ENCODE measurements around the gene MCFD2.

Gene MCFD2

DNA sequence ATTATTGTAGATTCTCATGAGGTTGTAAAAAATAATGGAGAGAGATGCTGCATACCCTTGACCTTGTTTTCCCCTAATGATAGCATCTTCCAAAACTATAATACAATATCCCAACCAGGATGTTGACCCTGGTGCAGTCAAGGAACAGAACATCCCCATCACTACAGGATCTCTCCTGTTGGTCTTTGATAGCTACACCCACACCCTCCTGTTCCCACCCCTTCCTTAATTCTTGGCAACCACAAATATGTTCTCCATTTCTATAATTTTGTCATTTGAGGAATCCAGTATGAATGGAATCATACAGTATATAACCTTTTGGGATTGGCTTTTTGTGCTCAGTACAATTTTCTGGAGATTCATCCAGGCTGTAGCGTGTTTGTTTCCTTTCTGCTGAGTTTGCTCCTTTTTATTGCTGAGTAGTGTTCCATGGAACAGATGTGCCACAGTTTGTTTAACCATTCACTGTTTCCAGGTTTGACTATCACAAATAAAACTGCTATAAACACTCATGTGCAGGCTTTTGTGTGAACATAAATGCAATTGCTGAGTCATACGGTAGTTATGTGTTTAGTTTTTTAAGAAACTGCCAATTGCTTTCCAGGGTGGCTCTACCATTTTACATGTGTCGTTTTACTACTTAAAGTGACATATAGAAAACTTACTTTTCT is 22.2 kb downstream of the MCFD2 start:
- TF ChIP-seq TAF1 (IDR thresholded peaks at IDR 0.05; ENCODE audit: borderline replicate concordance, low read depth, low read length), result no peak
- TF ChIP-seq POLR2AphosphoS5 (IDR thresholded peaks at IDR 0.05; ENCODE audit: low read depth, low read length), result no peak
- no peak for TF ChIP-seq POLR2A (IDR thresholded peaks at IDR 0.05; ENCODE audit: low read depth, low read length)
- DNase-seq (ENCODE audit: insufficient read length), result no peak
- FAIRE-seq, result no peak

DNA sequence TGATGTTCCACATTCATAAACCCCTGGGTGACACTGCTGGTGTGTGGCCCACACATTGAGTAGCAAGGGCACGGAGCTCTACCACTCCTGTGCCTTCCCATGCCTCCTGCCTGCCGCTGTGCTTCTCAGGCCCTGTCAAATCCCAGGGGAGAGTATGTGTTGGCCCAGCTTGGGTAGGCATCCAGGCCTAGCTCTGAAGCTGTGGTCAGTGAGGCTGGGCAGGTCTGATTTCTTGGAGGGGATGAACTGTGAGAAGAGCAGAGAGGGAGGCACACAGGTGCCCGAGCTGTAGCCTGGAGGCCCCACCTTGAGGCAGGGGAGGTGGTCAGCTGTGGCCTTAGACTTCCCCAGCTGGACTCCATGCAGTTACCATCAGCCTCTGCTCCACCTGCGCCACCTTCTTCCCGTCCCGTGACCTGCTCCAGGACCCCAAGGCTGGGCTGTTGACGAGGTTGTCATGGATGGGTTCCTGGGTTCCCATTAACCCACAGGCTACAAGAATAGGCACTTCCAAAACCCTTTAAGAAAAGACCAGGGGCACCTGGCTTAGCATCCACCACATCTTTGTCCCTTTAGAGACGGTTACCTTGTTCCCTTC is 23.6 kb downstream of the MCFD2 start:
- DNase-seq (ENCODE audit: insufficient read length) (no peak), FAIRE-seq (no peak)
- TF ChIP-seq POLR2AphosphoS5 (IDR thresholded peaks at IDR 0.05; ENCODE audit: low read depth, low read length), result no peak
- no peak for TF ChIP-seq POLR2A (IDR thresholded peaks at IDR 0.05; ENCODE audit: low read depth, low read length)
- TF ChIP-seq TAF1 (IDR thresholded peaks at IDR 0.05; ENCODE audit: borderline replicate concordance, low read depth, low read length), result no peak

DNA sequence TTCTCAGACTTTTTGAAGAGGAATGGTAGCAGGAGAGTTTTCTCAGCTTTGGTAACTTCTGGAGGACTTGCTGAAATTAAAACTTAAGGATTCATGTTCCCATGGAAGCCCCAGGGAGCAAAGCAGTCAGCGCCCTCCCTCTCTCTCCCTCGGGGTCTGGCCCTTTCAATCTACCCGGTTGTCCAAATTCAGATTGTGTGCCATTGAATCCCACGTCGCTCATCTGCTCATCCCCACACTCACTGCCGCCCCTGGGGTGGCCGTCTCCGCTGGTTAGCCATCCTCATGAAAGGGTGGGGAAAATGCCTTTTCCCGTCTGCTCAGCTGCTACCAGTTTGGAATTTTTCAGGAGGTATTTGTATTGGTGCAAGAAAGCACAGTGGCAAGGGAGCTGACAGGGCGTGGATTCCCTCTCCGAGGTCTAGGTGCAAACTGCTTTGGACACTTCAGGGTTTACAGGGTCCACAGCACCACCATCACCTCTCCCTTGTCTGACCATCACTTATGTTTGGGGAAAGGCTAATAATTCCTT is 27.1 kb downstream of the MCFD2 start:
- FAIRE-seq, result no peak
- TF ChIP-seq POLR2AphosphoS5 (IDR thresholded peaks at IDR 0.05; ENCODE audit: low read depth, low read length) (no peak), TAF1 (IDR thresholded peaks at IDR 0.05; ENCODE audit: borderline replicate concordance, low read depth, low read length) (no peak), POLR2A (IDR thresholded peaks at IDR 0.05; ENCODE audit: low read depth, low read length) (no peak)
- DNase-seq (ENCODE audit: insufficient read length), result no peak

DNA sequence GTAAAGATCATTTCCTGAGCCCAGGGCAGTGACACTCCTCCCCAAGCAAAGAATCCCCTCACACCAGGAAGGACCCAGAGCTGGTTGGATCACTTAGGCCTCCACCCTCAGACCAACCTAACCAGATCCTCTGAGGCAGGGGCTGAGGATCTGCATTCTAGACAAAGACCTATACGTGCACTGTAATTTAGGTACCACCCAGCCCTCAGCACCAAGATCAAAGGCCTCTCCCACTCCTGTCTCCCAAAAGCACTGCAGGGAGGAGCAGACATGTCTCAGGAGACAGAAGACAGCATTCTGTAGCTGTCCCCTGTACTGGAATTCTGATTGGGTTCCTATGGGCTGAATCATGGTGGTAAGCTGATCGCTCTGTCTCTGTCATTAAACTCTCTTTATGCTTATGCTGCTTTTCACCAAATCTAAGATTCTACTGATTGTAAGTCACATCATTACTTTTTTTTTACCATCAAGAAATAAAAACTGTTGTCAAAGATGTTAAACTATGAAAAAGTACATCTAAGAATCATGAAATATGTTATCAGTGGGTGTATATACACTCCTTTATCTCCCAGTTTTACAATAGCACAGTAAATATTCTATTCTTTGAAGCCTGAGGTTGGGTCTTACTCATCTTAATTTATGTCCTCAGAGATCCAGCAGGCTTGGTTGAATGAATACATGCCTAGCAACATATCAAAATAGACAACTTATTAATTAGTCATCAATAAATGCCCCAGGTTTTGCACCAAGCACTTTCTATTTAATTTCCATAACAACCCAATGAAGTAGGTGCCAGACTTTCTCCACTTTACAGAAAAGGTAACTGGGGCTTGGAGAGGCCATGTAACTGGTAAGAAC is 28.3 kb downstream of the MCFD2 start:
- FAIRE-seq (no peak), DNase-seq (ENCODE audit: insufficient read length) (no peak)
- TF ChIP-seq POLR2A (IDR thresholded peaks at IDR 0.05; ENCODE audit: low read depth, low read length) (no peak), POLR2AphosphoS5 (IDR thresholded peaks at IDR 0.05; ENCODE audit: low read depth, low read length) (no peak), TAF1 (IDR thresholded peaks at IDR 0.05; ENCODE audit: borderline replicate concordance, low read depth, low read length) (no peak)

DNA sequence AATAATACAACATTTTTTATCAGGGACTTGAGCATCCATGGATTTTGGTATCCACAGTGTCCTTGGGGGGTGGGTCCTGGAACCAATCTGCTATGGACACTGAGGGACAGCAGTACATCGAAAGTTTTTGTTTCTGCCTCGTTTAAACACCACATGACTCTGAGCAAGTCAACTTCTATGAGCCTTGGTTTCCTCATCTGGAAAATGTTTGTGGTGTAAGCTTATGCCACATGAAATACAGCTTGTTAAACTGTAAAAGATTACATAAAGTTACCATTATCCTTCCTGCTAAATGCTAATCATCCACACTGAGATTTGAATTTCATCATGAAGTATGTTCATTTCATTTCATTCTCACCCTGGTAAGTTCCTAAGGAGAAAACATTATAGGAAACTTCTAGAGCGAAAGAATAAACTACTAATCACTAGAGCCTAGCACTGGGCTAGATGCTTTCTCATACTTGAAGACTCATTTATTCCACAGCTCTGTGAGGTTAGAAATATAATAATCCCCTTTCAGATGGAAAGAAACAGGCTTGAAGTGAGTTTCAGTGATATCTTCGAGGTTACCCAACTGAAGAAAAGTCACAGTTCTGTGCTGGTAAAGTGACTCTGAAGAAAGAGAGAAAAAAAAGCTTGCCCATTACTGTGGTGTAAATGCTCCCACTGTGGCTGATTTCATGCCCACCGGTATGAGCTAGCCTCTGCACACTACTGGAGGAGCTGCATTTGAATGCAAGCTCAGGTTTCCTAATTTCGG is 29.2 kb downstream of the MCFD2 start:
- FAIRE-seq, result no peak
- DNase-seq (ENCODE audit: insufficient read length), result no peak
- no peak for TF ChIP-seq POLR2AphosphoS5 (IDR thresholded peaks at IDR 0.05; ENCODE audit: low read depth, low read length)
- TF ChIP-seq TAF1 (IDR thresholded peaks at IDR 0.05; ENCODE audit: borderline replicate concordance, low read depth, low read length), result no peak
- no peak for TF ChIP-seq POLR2A (IDR thresholded peaks at IDR 0.05; ENCODE audit: low read depth, low read length)

DNA sequence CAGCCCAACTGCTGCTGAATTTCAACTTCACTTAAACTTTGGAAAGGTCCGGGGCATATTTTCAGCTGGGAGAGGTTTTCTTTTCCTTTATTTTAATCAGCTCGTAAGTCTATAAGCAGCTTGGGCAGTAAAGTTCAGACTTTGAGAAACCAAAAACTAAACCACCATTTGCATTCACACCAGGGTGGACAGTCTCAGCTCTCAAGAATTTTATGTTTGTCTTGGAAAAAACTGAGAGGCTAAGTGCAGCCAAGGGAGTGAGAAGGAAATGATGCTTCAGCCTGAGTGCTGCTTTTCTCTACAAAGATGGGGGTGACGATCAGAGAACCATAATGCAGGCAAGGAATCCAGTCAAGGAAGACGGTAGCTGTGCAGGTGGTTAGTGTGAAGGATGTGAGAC is 30.2 kb downstream of the MCFD2 start:
- no peak for FAIRE-seq
- no peak for TF ChIP-seq POLR2AphosphoS5 (IDR thresholded peaks at IDR 0.05; ENCODE audit: low read depth, low read length)
- TF ChIP-seq POLR2A (IDR thresholded peaks at IDR 0.05; ENCODE audit: low read depth, low read length), result no peak
- no peak for TF ChIP-seq TAF1 (IDR thresholded peaks at IDR 0.05; ENCODE audit: borderline replicate concordance, low read depth, low read length)

DNA sequence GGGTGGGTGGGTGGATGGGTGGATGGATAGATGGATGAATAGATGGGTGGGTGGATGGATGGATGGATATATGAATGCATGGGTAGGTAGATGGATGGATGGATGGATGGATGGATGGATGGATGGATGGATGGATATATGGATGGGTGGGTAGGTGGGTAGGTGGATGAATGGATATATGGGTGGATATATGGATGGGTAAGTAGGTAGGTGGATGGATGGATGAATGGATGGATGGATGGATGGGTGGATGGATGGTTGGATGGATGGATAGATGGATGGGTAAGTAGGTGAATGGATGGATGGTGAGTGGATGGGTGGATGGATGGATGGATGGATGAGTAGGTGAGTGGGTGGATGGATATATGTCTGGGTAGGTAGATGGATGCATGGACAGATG is 36.1 kb downstream of the MCFD2 start:
- DNase-seq (ENCODE audit: insufficient read length) (no peak), FAIRE-seq (no peak)
- no peak for TF ChIP-seq TAF1 (IDR thresholded peaks at IDR 0.05; ENCODE audit: borderline replicate concordance, low read depth, low read length)
- no peak for TF ChIP-seq POLR2A (IDR thresholded peaks at IDR 0.05; ENCODE audit: low read depth, low read length)
- TF ChIP-seq POLR2AphosphoS5 (IDR thresholded peaks at IDR 0.05; ENCODE audit: low read depth, low read length), result no peak

More for the DNA sequence above, 30.2 kb downstream of the MCFD2 start:
- no peak for DNase-seq (ENCODE audit: insufficient read length)

DNA sequence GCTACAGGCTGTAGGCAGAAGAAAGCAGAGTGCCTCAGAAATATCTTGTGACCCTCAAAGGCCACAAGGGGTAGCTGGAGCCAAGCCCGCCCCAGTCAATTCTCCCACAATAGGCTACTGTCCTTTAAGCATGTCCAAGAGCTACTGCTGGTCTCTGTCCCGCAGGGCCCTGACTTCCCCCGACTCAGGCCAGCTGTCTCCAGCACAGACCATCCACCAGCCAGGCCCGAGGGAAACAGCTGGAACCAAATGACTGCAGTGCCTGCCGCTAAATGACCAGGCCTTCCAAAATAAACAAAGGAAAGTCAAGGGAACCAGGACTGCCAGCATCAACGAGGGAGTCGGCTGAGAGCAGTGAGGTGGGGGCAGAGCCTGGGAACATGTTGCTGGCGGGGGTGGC is 36.7 kb downstream of the MCFD2 start:
- FAIRE-seq (no peak), DNase-seq (ENCODE audit: insufficient read length) (no peak)
- TF ChIP-seq POLR2AphosphoS5 (IDR thresholded peaks at IDR 0.05; ENCODE audit: low read depth, low read length) (no peak), TAF1 (IDR thresholded peaks at IDR 0.05; ENCODE audit: borderline replicate concordance, low read depth, low read length) (no peak), POLR2A (IDR thresholded peaks at IDR 0.05; ENCODE audit: low read depth, low read length) (no peak)

DNA sequence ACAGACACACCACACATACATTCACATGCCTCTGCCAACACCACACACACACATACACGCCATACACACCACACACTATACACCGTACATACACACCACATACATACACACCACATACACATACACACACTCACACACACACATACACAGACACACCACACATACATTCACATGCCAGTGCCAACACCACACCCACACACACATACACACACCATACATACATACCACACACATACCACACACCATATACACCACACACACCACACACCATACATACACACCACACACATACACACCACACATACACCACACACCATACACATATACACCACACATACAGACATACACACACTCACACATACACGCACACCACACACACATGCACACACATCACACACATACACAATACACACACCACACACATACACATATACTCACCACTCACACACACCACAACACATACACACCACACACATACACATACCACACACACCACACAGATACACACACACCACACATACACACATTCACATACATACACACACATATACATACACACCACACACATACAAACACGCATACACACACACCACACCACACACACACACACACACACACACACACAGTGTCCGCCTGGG is 37.2 kb downstream of the MCFD2 start:
- no peak for TF ChIP-seq TAF1 (IDR thresholded peaks at IDR 0.05; ENCODE audit: borderline replicate concordance, low read depth, low read length)
- no peak for TF ChIP-seq POLR2A (IDR thresholded peaks at IDR 0.05; ENCODE audit: low read depth, low read length)
- no peak for TF ChIP-seq POLR2AphosphoS5 (IDR thresholded peaks at IDR 0.05; ENCODE audit: low read depth, low read length)
- FAIRE-seq, result no peak
- DNase-seq (ENCODE audit: insufficient read length), result no peak

DNA sequence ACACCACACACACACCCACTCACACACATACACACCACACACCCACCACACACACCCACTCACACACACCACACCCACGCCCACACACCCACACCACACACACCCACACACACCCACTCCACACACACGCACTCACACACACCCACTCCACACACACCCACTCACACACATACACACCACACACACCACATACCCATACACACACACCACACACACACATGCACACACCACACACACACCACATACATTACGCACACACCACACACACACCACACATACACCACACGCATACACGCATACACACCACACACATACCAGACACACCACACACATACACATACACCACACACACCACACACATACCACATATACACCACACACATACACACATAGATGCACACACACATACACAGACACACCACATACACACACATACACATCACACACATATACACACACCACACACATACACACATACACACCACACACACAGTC is 37.9 kb downstream of the MCFD2 start:
- no peak for DNase-seq (ENCODE audit: insufficient read length)
- peak; percentile 40 for FAIRE-seq
- TF ChIP-seq POLR2A (IDR thresholded peaks at IDR 0.05; ENCODE audit: low read depth, low read length) (no peak), POLR2AphosphoS5 (IDR thresholded peaks at IDR 0.05; ENCODE audit: low read depth, low read length) (no peak), TAF1 (IDR thresholded peaks at IDR 0.05; ENCODE audit: borderline replicate concordance, low read depth, low read length) (no peak)

Data from GM12892 (cell line).